Trophoblast cell (in vitro differentiated cells and primary cell): ENCODE data around the gene TIA1.

Source experiments
- DNase-seq, 2 donors: peaks; one replicate each; pipeline ENCODE4 v3.0.0-alpha.2; 2016
- H2AFZ ChIP-seq: 2 replicates; pipeline ENCODE4 v1.6.1; 2013; ENCODE audit warnings: low read length, moderate library complexity, mild to moderate bottlenecking; ENCODE audit not compliant: insufficient read depth, poor library complexity
- H2AK5ac ChIP-seq: 2 replicates; pipeline ENCODE4 v1.6.1; 2013; ENCODE audit warnings: mild to moderate bottlenecking, low read length
- H2BK120ac ChIP-seq: 2 replicates; pipeline ENCODE4 v1.6.1; 2013; ENCODE audit warnings: low read length, mild to moderate bottlenecking, moderate library complexity; ENCODE audit not compliant: insufficient read depth, poor library complexity
- H2BK12ac ChIP-seq: 2 replicates; pipeline ENCODE4 v1.6.1; 2013; ENCODE audit warnings: mild to moderate bottlenecking, low read length, moderate library complexity
- H2BK5ac ChIP-seq: 2 replicates; pipeline ENCODE4 v1.6.1; 2013; ENCODE audit warnings: low read length, low read depth, moderate library complexity, mild to moderate bottlenecking; ENCODE audit not compliant: poor library complexity
- H3K14ac ChIP-seq: 2 replicates; pipeline ENCODE4 v1.6.1; 2013; ENCODE audit warnings: mild to moderate bottlenecking, low read length
- H3K18ac ChIP-seq: 2 replicates; pipeline ENCODE4 v1.6.1; 2013; ENCODE audit warnings: mild to moderate bottlenecking, low read length
- H3K23ac ChIP-seq: 2 replicates; pipeline ENCODE4 v1.6.1; 2013; ENCODE audit warnings: low read length
- H3K27ac ChIP-seq: 2 replicates; pipeline ENCODE4 v1.5.1; 2013; ENCODE audit warnings: low read depth, mild to moderate bottlenecking, inconsistent platforms, low read length, moderate library complexity
- H3K27me3 ChIP-seq: 2 replicates; pipeline ENCODE4 v1.6.1; 2013; ENCODE audit warnings: inconsistent platforms, mild to moderate bottlenecking, low read length, moderate library complexity; ENCODE audit not compliant: insufficient read depth
- H3K36me3 ChIP-seq, 2 experiments: 1 replicate in 1 of 2; 2 replicates in 1 of 2; pipeline ENCODE4 v1.6.1; 2013; ENCODE audit warnings: low read length in 2 of 2, mild to moderate bottlenecking in 2 of 2, moderate library complexity in 1 of 2; ENCODE audit not compliant: insufficient read depth in 2 of 2, control insufficient read depth in 1 of 2
- H3K4ac ChIP-seq: 2 replicates; pipeline ENCODE4 v1.6.1; 2013; ENCODE audit warnings: low read depth, mild to moderate bottlenecking, low read length, moderate library complexity
- H3K4me1 ChIP-seq, 2 experiments: 1 replicate in 1 of 2; 2 replicates in 1 of 2; pipeline ENCODE4 v1.6.1; 2013; ENCODE audit warnings: low read length in 2 of 2, mild to moderate bottlenecking in 2 of 2, moderate library complexity in 1 of 2; ENCODE audit not compliant: insufficient read depth in 2 of 2, control insufficient read depth in 1 of 2
- H3K4me2 ChIP-seq: 2 replicates; pipeline ENCODE4 v1.6.1; 2013; ENCODE audit warnings: inconsistent platforms, mild to moderate bottlenecking, low read length, moderate library complexity
- H3K4me3 ChIP-seq: 2 replicates; pipeline ENCODE4 v1.5.1; 2013; ENCODE audit warnings: mild to moderate bottlenecking, low read depth, low read length, inconsistent platforms
- H3K79me1 ChIP-seq: one replicate; pipeline ENCODE4 v1.6.1; 2013; ENCODE audit warnings: low read length
- H3K79me2 ChIP-seq: 2 replicates; pipeline ENCODE4 v1.6.1; 2013; ENCODE audit warnings: low read length, mild to moderate bottlenecking; ENCODE audit not compliant: control insufficient read depth, insufficient read depth, poor library complexity
- H3K9ac ChIP-seq: 2 replicates; pipeline ENCODE4 v1.6.1; 2013; ENCODE audit warnings: mild to moderate bottlenecking, low read length
- H3K9me3 ChIP-seq: 2 replicates; pipeline ENCODE4 v1.6.1; 2013; ENCODE audit warnings: low read depth, mild to moderate bottlenecking, control low read depth, inconsistent platforms, low read length; ENCODE audit not compliant: insufficient read depth
- H4K12ac ChIP-seq: 2 replicates; pipeline ENCODE4 v1.6.1; 2013; ENCODE audit warnings: low read depth, mild to moderate bottlenecking, low read length, moderate library complexity
- H4K8ac ChIP-seq: 2 replicates; pipeline ENCODE4 v1.6.1; 2013; ENCODE audit warnings: low read depth, mild to moderate bottlenecking, low read length, moderate library complexity
- H4K91ac ChIP-seq: one replicate; pipeline ENCODE4 v1.6.1; 2013; ENCODE audit warnings: low read depth, mild to moderate bottlenecking, low read length, moderate library complexity
- WGBS: extraction: QIAGEN DNeasy Blood & Tissue Kit; methylation state at CpG from one replicate; pipeline ENCODE4 v1.1.7; 2013; ENCODE audit warnings: missing lambda C conversion rate; ENCODE audit not compliant: insufficient read length, insufficient coverage; ENCODE audit errors: extremely low coverage; 5-methylcytosine and 5-hydroxymethylcytosine counted together

The TIA1 gene

DNA sequence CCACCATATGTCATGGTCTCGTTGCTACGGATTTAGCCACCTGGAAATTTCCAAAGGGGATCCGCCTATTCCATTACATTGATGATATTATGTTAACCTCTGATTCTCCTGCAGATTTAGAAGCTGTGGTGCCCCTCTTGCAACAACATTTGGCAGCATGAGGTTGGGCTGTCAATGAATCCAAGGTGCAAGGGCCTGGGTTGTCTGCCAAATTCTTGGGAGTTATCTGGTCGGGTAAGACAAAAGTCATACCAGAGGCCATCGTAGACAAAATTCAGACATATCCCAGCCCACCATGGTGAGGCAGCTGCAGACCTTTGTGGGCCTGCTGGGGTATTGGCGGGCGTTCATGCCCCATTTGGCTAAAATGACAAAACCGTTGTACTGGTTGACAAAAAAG, 44.0 kb downstream of the TIA1 start:
- Histone ChIP-seq H2AFZ (no peak overlapping the region), H3K23ac (no peak overlapping the region), H3K9me3 (peaks cover 7% of the 10 kb centered on the region), H4K91ac (no peak overlapping the region), H2AK5ac (no peak overlapping the region), H3K36me3 (peaks cover 0 to 7% of the 10 kb centered on the region in 2 experiments), H3K79me2 (no peaks in the 10 kb centered on the region), H4K8ac (no peak overlapping the region), H3K79me1 (no peaks in the 10 kb centered on the region), H2BK120ac (no peak overlapping the region), H3K18ac (no peak overlapping the region), H3K9ac (no peak overlapping the region), H3K4ac (no peak overlapping the region), H3K27ac (no peak overlapping the region), H3K4me1 (no peaks in the 10 kb centered on the region), H3K4me3 (no peak overlapping the region), H2BK5ac (no peak overlapping the region), H3K4me2 (no peak overlapping the region), H3K27me3 (no peaks in the 10 kb centered on the region), H4K12ac (no peak overlapping the region), H3K14ac (no peak overlapping the region), H2BK12ac (no peak overlapping the region)
- WGBS = no CpG with 5 or more reads among the region's 8 CpGs
- DNase-seq = no peak

GRCh38 chr2:70203086-70203485, 45.3 kb downstream of the TIA1 start:
- Histone ChIP-seq H3K9ac (no peak overlapping the region), H3K4me1 (no peaks in the 10 kb centered on the region), H3K36me3 (peaks cover 0 to 7% of the 10 kb centered on the region in 2 experiments), H3K4me2 (no peak overlapping the region), H3K9me3 (peaks cover 7% of the 10 kb centered on the region), H3K27me3 (no peaks in the 10 kb centered on the region), H2BK120ac (no peak overlapping the region), H2AK5ac (no peak overlapping the region), H2AFZ (no peak overlapping the region), H2BK12ac (no peak overlapping the region), H2BK5ac (no peak overlapping the region), H4K91ac (no peak overlapping the region), H3K14ac (no peak overlapping the region), H3K27ac (no peak overlapping the region), H3K4me3 (no peak overlapping the region), H4K8ac (no peak overlapping the region), H3K79me1 (no peaks in the 10 kb centered on the region), H4K12ac (no peak overlapping the region), H3K4ac (no peak overlapping the region), H3K23ac (no peak overlapping the region), H3K18ac (no peak overlapping the region), H3K79me2 (no peaks in the 10 kb centered on the region)
- DNase-seq = no peak
- no CpG with 5 or more reads among the region's 5 CpGs for WGBS

DNA sequence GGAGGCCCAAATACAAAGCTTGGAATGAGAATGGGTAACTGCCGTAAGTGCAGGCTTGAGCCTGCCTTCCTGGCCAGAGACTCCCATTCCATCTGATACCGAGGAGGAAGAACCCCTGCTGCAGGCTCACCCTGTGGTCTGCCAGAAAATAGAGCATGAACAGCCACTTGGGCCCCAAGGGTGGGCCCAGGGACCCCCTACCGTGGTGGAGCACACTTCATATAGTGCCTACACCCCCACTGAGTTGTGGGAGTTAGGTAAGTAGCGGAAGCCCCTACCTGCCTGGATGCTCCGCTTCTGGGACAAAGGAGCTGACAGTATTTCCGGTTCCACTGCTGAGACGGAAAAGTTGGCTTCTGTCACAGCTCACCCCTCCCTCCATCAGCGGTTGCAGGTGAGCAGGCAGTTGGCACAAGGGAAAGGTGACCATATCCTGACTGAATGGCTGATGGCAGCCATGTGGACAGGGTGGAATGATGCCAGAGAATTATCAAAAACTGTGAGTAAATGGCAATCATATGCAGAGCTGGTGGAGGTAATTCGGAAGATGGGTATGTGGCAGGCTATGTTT, 46.1 kb downstream of the TIA1 start:
- Histone ChIP-seq H4K12ac (no peak overlapping the region), H2BK12ac (no peak overlapping the region), H3K4me1 (no peaks in the 10 kb centered on the region), H3K23ac (no peak overlapping the region), H3K4ac (no peak overlapping the region), H3K18ac (no peak overlapping the region), H3K36me3 (peaks cover 0 to 3% of the 10 kb centered on the region in 2 experiments), H3K79me1 (no peaks in the 10 kb centered on the region), H3K27ac (no peak overlapping the region), H3K9me3 (peaks cover 7% of the 10 kb centered on the region), H3K4me2 (no peak overlapping the region), H2AFZ (no peak overlapping the region), H3K27me3 (no peaks in the 10 kb centered on the region), H3K14ac (no peak overlapping the region), H2AK5ac (no peak overlapping the region), H4K8ac (no peak overlapping the region), H4K91ac (no peak overlapping the region), H3K79me2 (no peaks in the 10 kb centered on the region), H2BK5ac (no peak overlapping the region), H3K9ac (no peak overlapping the region), H3K4me3 (no peak overlapping the region), H2BK120ac (no peak overlapping the region)
- DNase-seq = peak in 1 of 2 donors; percentile 24
- no CpG with 5 or more reads among the region's 9 CpGs for WGBS

- Histone ChIP-seq H2AK5ac (no peak overlapping the region), H3K9ac (no peak overlapping the region), H3K27me3 (no peaks in the 10 kb centered on the region), H3K36me3 (no peaks in the 10 kb centered on the region), H3K79me2 (no peaks in the 10 kb centered on the region), H2BK5ac (no peak overlapping the region), H3K23ac (peak overlapping the region; percentile 17), H2BK12ac (no peak overlapping the region), H2BK120ac (no peak overlapping the region), H3K4me1 (no peaks in the 10 kb centered on the region), H3K4ac (no peak overlapping the region), H3K27ac (no peak overlapping the region), H4K12ac (no peak overlapping the region), H3K18ac (no peak overlapping the region), H3K4me2 (no peak overlapping the region), H3K79me1 (no peaks in the 10 kb centered on the region), H3K14ac (no peak overlapping the region), H3K9me3 (peaks cover 7% of the 10 kb centered on the region), H2AFZ (no peak overlapping the region), H4K8ac (no peak overlapping the region), H4K91ac (no peak overlapping the region), H3K4me3 (no peak overlapping the region)
- WGBS = no CpG with 5 or more reads among the region's 6 CpGs
- DNase-seq = no peak
Observed at GRCh38 chr2:70201831-70202230, 46.6 kb downstream of the TIA1 start.
